HepG2 (cell line): ENCODE results near the gene NDRG3. TPM values are rescaled to one million over a fixed set of nuclear protein-coding genes. Genes with fewer than 3 reads are reported as not detected.

Experiments used
- ATAC-seq: fragments of 200-7000 bp; cut with Tn5 transposase; 3 replicates; pipeline ENCODE4 v1.9.1; 2020; ENCODE audit warnings: mild to moderate bottlenecking, moderate library complexity
- BruUV-seq: library from RNA; stranded (reverse); fragments of 400-500 nt; replicated peaks from 2 replicates; lab custom pipeline; 2021; lab: Mats Ljungman, UMichigan
- CTCF ChIA-PET: fragments of 300-600 bp; formaldehyde crosslinking; extraction: SDS; loops from one replicate; lab custom pipeline; 2021; ENCODE audit warnings: low total read pairs, inconsistent platforms, low intra/inter-chr PET ratio; lab: Yijun Ruan, JAX
- POLR2A ChIA-PET: fragments of 350-600 bp; sonication (Branson Sonifier 250); formaldehyde crosslinking; loops from one replicate; lab custom pipeline; 2020; ENCODE audit warnings: antibody characterized with exemption, inconsistent platforms; lab: Yijun Ruan, JAX
- DNase-seq: peaks from one replicate; pipeline ENCODE4 v3.0.0-alpha.2; 2015; ENCODE audit warnings: low spot score
- FAIRE-seq: peaks from 3 replicates; lab custom pipeline; 2011; peaks lifted over from hg19 to GRCh38; lab: Jason Lieb, UNC
- H2AFZ ChIP-seq: one replicate; pipeline ENCODE4 v1.6.1; 2011; ENCODE audit warnings: low read length, inconsistent platforms
- H3K27ac ChIP-seq: fragments of 300-600 bp; 3 replicates; pipeline ENCODE4 v1.8.0; 2011; ENCODE audit warnings: mixed run types, mild to moderate bottlenecking, mixed read lengths, low read length, inconsistent platforms; ENCODE audit not compliant: insufficient read depth; ENCODE audit errors: extremely low read length
- H3K27me3 ChIP-seq, 2 experiments: fragments of 200-600 bp in 1 of 2; 2 replicates in 1 of 2; 3 replicates in 1 of 2; pipeline versions ENCODE4 v1.6.0 to v1.8.0; 2011; ENCODE audit warnings: low read length in 2 of 2, mild to moderate bottlenecking in 2 of 2, moderate library complexity in 2 of 2, inconsistent platforms in 1 of 2; ENCODE audit not compliant: insufficient read depth in 2 of 2, control insufficient read depth in 1 of 2
- H3K36me3 ChIP-seq, 2 experiments: fragments of 200-600 bp in 1 of 2; replicated peaks in 1 of 2; 2 replicates in 1 of 2; 3 replicates in 1 of 2; pipeline versions ENCODE4 v1.5.1 to v1.8.0; 2011; ENCODE audit warnings: low read length in 2 of 2, inconsistent platforms in 1 of 2; ENCODE audit not compliant: insufficient read depth in 2 of 2, control insufficient read depth in 1 of 2
- H3K4me1 ChIP-seq: 2 replicates; pipeline ENCODE4 v1.5.1; 2012; ENCODE audit warnings: low read length, inconsistent platforms; ENCODE audit not compliant: insufficient read depth
- H3K4me2 ChIP-seq: 2 replicates; pipeline ENCODE4 v1.6.0; 2011; ENCODE audit warnings: low read depth, low read length, inconsistent platforms
- H3K4me3 ChIP-seq, 3 experiments: fragments of 200-600 bp in 1 of 3; sonication (generic), shearing (Covaris generic) in 1 of 3; replicated peaks in 1 of 3; 2 replicates each; pipeline ENCODE4 v1.5.1; 2011 to 2016; ENCODE audit warnings: low read length in 3 of 3, inconsistent platforms in 2 of 3, low read depth in 2 of 3, mild to moderate bottlenecking in 2 of 3, control low read depth in 1 of 3, mixed read lengths in 1 of 3; ENCODE audit not compliant: insufficient read depth in 1 of 3
- H3K79me2 ChIP-seq: one replicate; pipeline ENCODE4 v1.6.1; 2011; ENCODE audit warnings: low read length, inconsistent platforms; ENCODE audit not compliant: insufficient read depth
- H3K9ac ChIP-seq: 2 replicates; pipeline ENCODE4 v1.6.0; 2011; ENCODE audit warnings: mild to moderate bottlenecking, low read depth, low read length, inconsistent platforms; ENCODE audit not compliant: insufficient read depth
- H3K9me3 ChIP-seq: 2 replicates; pipeline ENCODE4 v1.5.1; 2012; ENCODE audit warnings: mild to moderate bottlenecking, low read length
- H4K20me1 ChIP-seq: 2 replicates; pipeline ENCODE4 v1.6.0; 2011; ENCODE audit warnings: inconsistent platforms, mild to moderate bottlenecking, low read length, moderate library complexity; ENCODE audit not compliant: insufficient read depth
- GFI1 ChIP-seq: sonication (generic); formaldehyde crosslinking; IDR thresholded peaks from 2 replicates; pipeline ENCODE4 v1.5.0; 2020; ENCODE audit warnings: missing genetic modification reagents, mild to moderate bottlenecking, borderline replicate concordance
- MIER2 ChIP-seq: IDR thresholded peaks from 2 replicates; pipeline ENCODE4 v1.6.1; 2016; ENCODE audit warnings: missing biosample characterization, missing genetic modification reagents
- REST ChIP-seq, 2 experiments: IDR thresholded peaks; 2 replicates each; pipeline ENCODE4 v1.6.1; 2011 to 2012; ENCODE audit warnings: low read length in 2 of 2, borderline replicate concordance in 1 of 2, low read depth in 1 of 2, mild to moderate bottlenecking in 1 of 2, moderate library complexity in 1 of 2
- RFX3 ChIP-seq: IDR thresholded peaks from 2 replicates; pipeline ENCODE4 v1.6.1; 2016; ENCODE audit warnings: missing biosample characterization, missing genetic modification reagents
- ZFX ChIP-seq: sonication (generic); formaldehyde crosslinking; IDR thresholded peaks from 2 replicates; pipeline ENCODE4 v1.4.0; 2020; ENCODE audit warnings: mild to moderate bottlenecking, low read depth, missing genetic modification reagents, moderate library complexity
- ZNF749 ChIP-seq: sonication (generic); formaldehyde crosslinking; IDR thresholded peaks from 2 replicates; pipeline ENCODE4 v1.8.0; 2022; ENCODE audit warnings: mild to moderate bottlenecking, missing genetic modification reagents, moderate library complexity, borderline replicate concordance
- WGBS: methylation state at CpG from one replicate; pipeline ENCODE4 v1.1.6; 2017; ENCODE audit warnings: low lambda C conversion rate; 5-methylcytosine and 5-hydroxymethylcytosine counted together
- in situ Hi-C: cut with HindIII; loops from 2 replicates; pipeline ENCODE4 v1.10.0; 2017; ENCODE audit warnings: low pct_unique_long_range_greater_than_20kb; ENCODE audit not compliant: extremely low pct_ligation_motif_present
- intact Hi-C: fragments of 100-400 bp; cut with micrococcal nuclease; formaldehyde crosslinking; loops from one replicate; pipeline ENCODE4 v1.10.0; 2022; ENCODE audit not compliant: unreplicated experiment
- polyA plus RNA-seq, 8 experiments: library from polyadenylated mRNA; depleted of rRNA in 3 of 8; stranded (reverse) in 7 of 8; unstranded in 1 of 8; fragments of >200 nt; fragmentation: Illumina TruSeq in 4 of 8; extraction: Trizol in 4 of 8; gene quantifications; 2 replicates each; pipeline versions ENCODE4 v1.2.1 to v1.2.3, GENCODE V29; 2011 to 2016; ENCODE audit warnings: low read depth in 4 of 8, missing spikeins in 1 of 8, mixed read lengths in 1 of 8; ENCODE audit not compliant: insufficient read depth in 1 of 8
- total RNA-seq, 5 experiments: library from RNA; depleted of rRNA; stranded (reverse); fragments of >200 nt; fragmentation: Illumina TruSeq; extraction: Trizol; gene quantifications; 2 replicates each; pipeline ENCODE4 v1.2.3, GENCODE V29; 2016; ENCODE audit warnings: low read depth in 1 of 5

NDRG3 gene
- total and polyA plus RNA-seq, 2 of the 13 experiments (the other 11 are each of a cell fraction or from before 2014, with no cell fraction given), result 36.0 to 40.5 TPM

GRCh38 chr20:36791862-36792261, 46.0 kb upstream of the NDRG3 start:
- POLR2A ChIA-PET, result no interaction called here
- no peak for TF ChIP-seq GFI1
- TF ChIP-seq RFX3 (CRISPR knock-in tag), result no peak
- TF ChIP-seq ZFX, result no peak
- TF ChIP-seq, all 625 proteins: peak for 0
- H3K9me3 ChIP-seq, result no peaks in the 10 kb centered on the region
- H3K79me2 ChIP-seq, result no peaks in the 10 kb centered on the region
- FAIRE-seq, result no peak
- peaks cover 13 to 46% of the 10 kb centered on the region in 2 experiments for H3K36me3 ChIP-seq
- no TSS peak for BruUV-seq
- H3K4me3 ChIP-seq, result no peak overlapping the region
- WGBS, result 98% methylated on average over 5 of the region's 5 CpGs
- intact Hi-C loops (loop anchor here (1.0 kb wide), 1 partner anchor 95 kb away; no protein-coding TSS in a partner anchor), in situ Hi-C loops (no loop called here)
- H3K9ac ChIP-seq, result no peak overlapping the region
- no peaks in the 10 kb centered on the region for H4K20me1 ChIP-seq
- H3K4me2 ChIP-seq, result no peak overlapping the region
- no peak for ATAC-seq
- no peaks in the 10 kb centered on the region for H3K27me3 ChIP-seq
- CTCF ChIA-PET, result interaction anchor here (1.0 kb wide), 1 partner anchor 95 kb away, joined by 3 read pairs; no protein-coding TSS in a partner anchor
- no peak overlapping the region for H3K27ac ChIP-seq
- H2AFZ ChIP-seq, result no peak overlapping the region
- no peaks in the 10 kb centered on the region for H3K4me1 ChIP-seq
- no peak for DNase-seq

GRCh38 chr20:36786663-36787062, 40.8 kb upstream of the NDRG3 start:
- intact Hi-C loops, result no loop called here
- POLR2A ChIA-PET, result no interaction called here
- Histone ChIP-seq H3K36me3 (peaks cover 15 to 38% of the 10 kb centered on the region in 2 experiments), H3K4me1 (no peaks in the 10 kb centered on the region), H4K20me1 (no peaks in the 10 kb centered on the region), H3K4me3 (no peak overlapping the region), H3K27me3 (no peaks in the 10 kb centered on the region), H3K27ac (no peak overlapping the region), H3K79me2 (no peaks in the 10 kb centered on the region), H3K4me2 (no peak overlapping the region), H2AFZ (no peak overlapping the region), H3K9me3 (no peaks in the 10 kb centered on the region), H3K9ac (no peak overlapping the region)
- BruUV-seq, result no TSS peak
- no peak for FAIRE-seq
- DNase-seq, result no peak
- in situ Hi-C loops, result no loop called here
- peak; percentile 86 for TF ChIP-seq MIER2 (CRISPR knock-in tag)
- TF ChIP-seq ZNF749 (CRISPR knock-in tag), result no peak
- peak; percentile 22 to 90 for TF ChIP-seq REST (IDR thresholded peaks at IDR 0.05; ENCODE audit: borderline replicate concordance in 1 of 2, low read depth in 1 of 2, low read length in 2 of 2)
- CTCF ChIA-PET, result no interaction called here
- no peak for ATAC-seq
- WGBS, result 85% methylated on average over 5 of the region's 5 CpGs
